ENCODE data around the gene CNKSR1. TPM values are rescaled to one million over a fixed set of nuclear protein-coding genes. Genes with fewer than 3 reads are reported as not detected.

The CNKSR1 gene
- total and polyA plus RNA-seq, 2 of the 8 experiments (the other 6 are each of a cell fraction or from before 2014, with no cell fraction given), result 13.9 to 14.5 TPM

DNA sequence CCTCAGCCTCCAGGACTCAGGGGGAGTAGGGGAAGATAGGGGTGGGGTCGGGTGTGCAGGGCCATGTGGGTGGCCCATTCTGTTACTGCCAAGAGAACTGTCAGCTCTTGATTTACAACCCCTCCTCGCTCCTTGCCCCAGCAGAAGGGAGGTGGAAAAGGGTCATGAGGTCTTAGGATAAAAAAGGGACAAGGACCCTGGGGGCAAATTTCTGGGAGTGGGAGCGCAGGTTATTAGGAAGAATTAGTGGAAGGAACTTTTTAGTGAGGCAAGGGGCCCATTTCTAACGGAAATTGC lies 17.6 kb upstream of the CNKSR1 start:
- peaks cover 14 to 54% (median 30%) of the 10 kb centered on the region in 4 experiments for H3K4me1 ChIP-seq (replicated peaks in 1 of 4; ENCODE audit: control insufficient read depth in 3 of 4, insufficient read depth in 4 of 4, low read length in 3 of 4)
- H4K20me1 ChIP-seq (replicated peaks in 1 of 2; ENCODE audit: control insufficient read depth in 1 of 2, insufficient read depth in 2 of 2, low read length in 2 of 2), result peaks cover 13 to 15% of the 10 kb centered on the region in 2 experiments
- no peak overlapping the region for H3K4me3 ChIP-seq (ENCODE audit: extremely low read depth in 1 of 4, insufficient read depth in 2 of 4, low read depth in 3 of 4, low read length in 4 of 4)
- H3K4ac ChIP-seq (replicated peaks; ENCODE audit: insufficient read length, low read depth, low read length), result no peak overlapping the region
- no peak overlapping the region for H3K23ac ChIP-seq (ENCODE audit: insufficient read length)
- ChIA-PET CTCF (ENCODE audit: partially characterized antibody) (interaction anchor here (1.4 kb wide), 1 partner anchor 10 kb away, joined by 4 read pairs; the partner anchor contains the start of genes C1orf232 and ZNF593), POLR2A (ENCODE audit: partially characterized antibody) (interaction anchor here (2.4 kb wide), 1 partner anchor 10 kb away, joined by 5 read pairs; the partner anchor contains the start of gene ZNF593)
- no peak overlapping the region for H2BK120ac ChIP-seq (replicated peaks; ENCODE audit: low read depth, low read length)
- no peak overlapping the region for H3K18ac ChIP-seq (ENCODE audit: extremely low read depth, low read length)
- H3K4me2 ChIP-seq (ENCODE audit: insufficient read depth in 1 of 2, low read depth in 2 of 2, low read length in 2 of 2), result no peak overlapping the region
- TF ChIP-seq SIN3A (conservative IDR thresholded peaks at IDR 0.05 in 1 of 2, IDR thresholded peaks at IDR 0.05 in 1 of 2; ENCODE audit: low read depth in 1 of 2, low read length in 2 of 2), result no peak
- TF ChIP-seq CBX5 (IDR thresholded peaks at IDR 0.05; ENCODE audit: low read depth, low read length), result no peak
- TF ChIP-seq RFX5 (IDR thresholded peaks at IDR 0.05; ENCODE audit: borderline replicate concordance, low read depth, low read length), result no peak
- TF ChIP-seq YY1 (IDR thresholded peaks at IDR 0.05; ENCODE audit: low read depth, low read length), result no peak
- no peak for TF ChIP-seq RBBP5 (IDR thresholded peaks at IDR 0.05; ENCODE audit: borderline replicate concordance, low read depth, low read length)
- no peak for TF ChIP-seq SAP30 (IDR thresholded peaks at IDR 0.05; ENCODE audit: insufficient read depth, insufficient replicate concordance, low read length)
- no peak for TF ChIP-seq RNF2 (IDR thresholded peaks at IDR 0.05; ENCODE audit: borderline replicate concordance, low read depth, low read length, missing control alignments, poor library complexity, severe bottlenecking)
- no peak for TF ChIP-seq SP1 (IDR thresholded peaks at IDR 0.05; ENCODE audit: low read depth, low read length)
- peaks cover 17% of the 10 kb centered on the region for H3K23me2 ChIP-seq (ENCODE audit: low read depth, low read length)
- no peak overlapping the region for H3K14ac ChIP-seq (ENCODE audit: insufficient read length)
- H3K56ac ChIP-seq (replicated peaks; ENCODE audit: insufficient read length, low read depth, low read length), result no peak overlapping the region
- H3K9me3 ChIP-seq (ENCODE audit: insufficient read depth in 2 of 2, low read depth in 1 of 2, low read length in 1 of 2), result no peaks in the 10 kb centered on the region
- H3K27ac ChIP-seq (ENCODE audit: low read depth, low read length), result no peak overlapping the region
- H3K79me2 ChIP-seq (ENCODE audit: control insufficient read depth in 1 of 2, insufficient read depth in 2 of 2, low read length in 2 of 2), result no peaks in the 10 kb centered on the region
- no peak overlapping the region for H2AK5ac ChIP-seq (ENCODE audit: low read depth, low read length)
- no peak overlapping the region for H4K91ac ChIP-seq (replicated peaks; ENCODE audit: insufficient read length, low read length)
- H2BK5ac ChIP-seq (ENCODE audit: low read depth, low read length), result no peak overlapping the region
- no peaks in the 10 kb centered on the region for H3K79me1 ChIP-seq (ENCODE audit: low read depth, low read length)
- no peak for DNase-seq (ENCODE audit: low read depth in 1 of 2, low spot score in 2 of 2)
- H3K36me3 ChIP-seq (ENCODE audit: control insufficient read depth in 2 of 4, insufficient read depth in 4 of 4, low read length in 3 of 4), result no peaks in the 10 kb centered on the region
- no peak overlapping the region for H2AFZ ChIP-seq (ENCODE audit: low read length)
- no peak overlapping the region for H2BK12ac ChIP-seq (ENCODE audit: low read depth, low read length)
- no peak overlapping the region for H4K8ac ChIP-seq (ENCODE audit: extremely low read depth, insufficient read depth, low read length)
- FAIRE-seq, result no peak
- H2BK20ac ChIP-seq (ENCODE audit: low read length), result no peak overlapping the region
- H4K5ac ChIP-seq (ENCODE audit: insufficient read length, low read depth, low read length), result no peak overlapping the region
- WGBS, 2 experiments (ENCODE audit: extremely low coverage in 1 of 2, insufficient coverage in 1 of 2, insufficient read length in 1 of 2, insufficient replicate concordance in 2 of 2, low coverage in 1 of 2, low lambda C conversion rate in 2 of 2, missing lambda C conversion rate in 1 of 2), result 83% methylated on average over 3 of the region's 4 CpGs; no CpG with 5 or more reads in 1 of the 2 experiments
- H3K9ac ChIP-seq (replicated peaks in 1 of 4; ENCODE audit: extremely low read depth in 1 of 4, low read depth in 3 of 4, low read length in 3 of 4), result no peak overlapping the region
- H2BK15ac ChIP-seq (ENCODE audit: low read length), result no peak overlapping the region
- H3K27me3 ChIP-seq (replicated peaks in 1 of 4; ENCODE audit: control insufficient read depth in 3 of 4, extremely low read depth in 1 of 4, insufficient read depth in 3 of 4, low read length in 3 of 4), result peaks cover 48 to 92% (median 84%) of the 10 kb centered on the region in 4 experiments
